ENCODE measurements around the gene COBL. TPM values are rescaled to one million over a fixed set of nuclear protein-coding genes. Genes with fewer than 3 reads are reported as not detected.

Gene COBL
- total and polyA plus RNA-seq, 2 experiments from 2014 or later: 0.07 to 0.69 TPM

- no peak for TF ChIP-seq CTCF (IDR thresholded peaks at IDR 0.05; ENCODE audit: low read depth, low read length)
- Histone ChIP-seq H3K36me3 (no peaks in the 10 kb centered on the region), H3K4me3 (no peak overlapping the region), H3K27me3 (no peaks in the 10 kb centered on the region), H3K9me3 (ENCODE audit: low read depth) (no peaks in the 10 kb centered on the region), H3K4me1 (ENCODE audit: low read depth) (no peaks in the 10 kb centered on the region), H3K27ac (no peak overlapping the region)
- DNase-seq (ENCODE audit: low read depth in 1 of 2, low spot score in 1 of 2): no peak
These were observed 60.3 kb downstream of the COBL start for GRCh38 chr7:51256209-51256781.

- Histone ChIP-seq H3K36me3 (no peaks in the 10 kb centered on the region), H3K4me1 (ENCODE audit: low read depth) (no peaks in the 10 kb centered on the region), H3K9me3 (ENCODE audit: low read depth) (no peaks in the 10 kb centered on the region), H3K27me3 (no peaks in the 10 kb centered on the region), H3K27ac (no peak overlapping the region), H3K4me3 (no peak overlapping the region)
- no peak for DNase-seq (ENCODE audit: low read depth in 1 of 2, low spot score in 1 of 2)
- TF ChIP-seq CTCF (IDR thresholded peaks at IDR 0.05; ENCODE audit: low read depth, low read length): no peak
These were observed 60.9 kb downstream of the COBL start for GRCh38 chr7:51255536-51256208.

GRCh38 chr7:51255036-51255435, 61.6 kb downstream of the COBL start:
- DNase-seq (ENCODE audit: low read depth in 1 of 2, low spot score in 1 of 2): no peak
- Histone ChIP-seq H3K27me3 (no peaks in the 10 kb centered on the region), H3K4me3 (no peak overlapping the region), H3K36me3 (no peaks in the 10 kb centered on the region), H3K9me3 (ENCODE audit: low read depth) (no peaks in the 10 kb centered on the region), H3K27ac (no peak overlapping the region), H3K4me1 (ENCODE audit: low read depth) (no peaks in the 10 kb centered on the region)
- TF ChIP-seq CTCF (IDR thresholded peaks at IDR 0.05; ENCODE audit: low read depth, low read length): no peak

- Histone ChIP-seq H3K36me3 (no peaks in the 10 kb centered on the region), H3K4me3 (no peak overlapping the region), H3K4me1 (ENCODE audit: low read depth) (no peaks in the 10 kb centered on the region), H3K9me3 (ENCODE audit: low read depth) (no peaks in the 10 kb centered on the region), H3K27me3 (no peaks in the 10 kb centered on the region), H3K27ac (no peak overlapping the region)
- no peak for TF ChIP-seq CTCF (IDR thresholded peaks at IDR 0.05; ENCODE audit: low read depth, low read length)
- DNase-seq (ENCODE audit: low read depth in 1 of 2, low spot score in 1 of 2): no peak
These were observed 63.5 kb downstream of the COBL start for GRCh38 chr7:51253157-51253556.

- Histone ChIP-seq H3K27ac (no peak overlapping the region), H3K36me3 (no peaks in the 10 kb centered on the region)
These were observed 65.3 kb downstream of the COBL start for GRCh38 chr7:51251290-51251689.

More at GRCh38 chr7:51251290-51251689, 65.3 kb downstream of the COBL start:
- no peaks in the 10 kb centered on the region for H3K27me3 ChIP-seq
- no peaks in the 10 kb centered on the region for H3K4me1 ChIP-seq (ENCODE audit: low read depth)
- H3K9me3 ChIP-seq (ENCODE audit: low read depth): no peaks in the 10 kb centered on the region
- TF ChIP-seq CTCF (IDR thresholded peaks at IDR 0.05; ENCODE audit: low read depth, low read length): no peak
- H3K4me3 ChIP-seq: no peak overlapping the region
- DNase-seq (ENCODE audit: low read depth in 1 of 2, low spot score in 1 of 2): no peak
